Ovary (tissue), 3 donors: ENCODE measurements around the gene NEDD4L.

ENCODE experiments used
- EP300 ChIP-seq: sonication (generic); formaldehyde crosslinking; IDR thresholded peaks from one replicate; pipeline ENCODE4 v1.6.1; 2017; ENCODE audit warnings: antibody characterized with exemption
- POLR2A ChIP-seq: fragments of 450-650 bp; IDR thresholded peaks from one replicate; pipeline ENCODE4 v1.6.1; 2017; ENCODE audit warnings: antibody characterized with exemption, mild to moderate bottlenecking, moderate library complexity
- TF ChIP-seq, protein P1 (sequence below), 3 donors: fragments of 450-650 bp in 2 of 3; fragments of 200-600 bp in 1 of 3; IDR thresholded peaks; one replicate each; pipeline versions ENCODE4 v1.5.1 to v1.8.0; 2016 to 2022; ENCODE audit warnings: antibody characterized with exemption in 3 of 3, mild to moderate bottlenecking in 1 of 3
- donor health status: DM: no; HTN: no; CAD: no.

GRCh38 chr18:58045242-58046092 lies 1.4 kb downstream of the NEDD4L start:
- TF ChIP-seq, protein P1, sequence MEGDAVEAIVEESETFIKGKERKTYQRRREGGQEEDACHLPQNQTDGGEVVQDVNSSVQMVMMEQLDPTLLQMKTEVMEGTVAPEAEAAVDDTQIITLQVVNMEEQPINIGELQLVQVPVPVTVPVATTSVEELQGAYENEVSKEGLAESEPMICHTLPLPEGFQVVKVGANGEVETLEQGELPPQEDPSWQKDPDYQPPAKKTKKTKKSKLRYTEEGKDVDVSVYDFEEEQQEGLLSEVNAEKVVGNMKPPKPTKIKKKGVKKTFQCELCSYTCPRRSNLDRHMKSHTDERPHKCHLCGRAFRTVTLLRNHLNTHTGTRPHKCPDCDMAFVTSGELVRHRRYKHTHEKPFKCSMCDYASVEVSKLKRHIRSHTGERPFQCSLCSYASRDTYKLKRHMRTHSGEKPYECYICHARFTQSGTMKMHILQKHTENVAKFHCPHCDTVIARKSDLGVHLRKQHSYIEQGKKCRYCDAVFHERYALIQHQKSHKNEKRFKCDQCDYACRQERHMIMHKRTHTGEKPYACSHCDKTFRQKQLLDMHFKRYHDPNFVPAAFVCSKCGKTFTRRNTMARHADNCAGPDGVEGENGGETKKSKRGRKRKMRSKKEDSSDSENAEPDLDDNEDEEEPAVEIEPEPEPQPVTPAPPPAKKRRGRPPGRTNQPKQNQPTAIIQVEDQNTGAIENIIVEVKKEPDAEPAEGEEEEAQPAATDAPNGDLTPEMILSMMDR (IDR thresholded peaks at IDR 0.05) = no peak
- TF ChIP-seq EP300 = no peak
- no peak for TF ChIP-seq POLR2A
